CD8-positive, alpha-beta memory T cell (primary cell): ENCODE data around the gene ESRRA. TPM values are rescaled to one million over a fixed set of nuclear protein-coding genes. Genes with fewer than 3 reads are reported as not detected.

Experiments
- CTCF ChIA-PET: fragments of 350-600 bp; sonication (Branson Sonifier 250); formaldehyde crosslinking; loops from one replicate; lab custom pipeline; 2021; ENCODE audit warnings: antibody characterized with exemption; lab: Charles Lee
- POLR2A ChIA-PET: fragments of 350-600 bp; sonication (Branson Sonifier 250); formaldehyde crosslinking; loops from one replicate; lab custom pipeline; 2021; ENCODE audit warnings: antibody characterized with exemption; lab: Charles Lee
- DNase-seq, 5 donors: peaks; one replicate each; pipeline versions ENCODE4 v3.0.0 to v3.0.0-alpha.2; 2020 to 2022; ENCODE audit warnings: mixed read lengths in 1 of 5
- H3K27ac ChIP-seq: one replicate; pipeline ENCODE4 v1.7.0; 2013; ENCODE audit warnings: low read depth, mild to moderate bottlenecking, low read length, moderate library complexity
- H3K27me3 ChIP-seq: 2 replicates; pipeline ENCODE4 v1.7.0; 2013; ENCODE audit warnings: low read length, mild to moderate bottlenecking; ENCODE audit not compliant: insufficient read depth, poor library complexity, severe bottlenecking
- H3K36me3 ChIP-seq: 2 replicates; pipeline ENCODE4 v1.7.0; 2013; ENCODE audit warnings: mild to moderate bottlenecking, low read length, moderate library complexity; ENCODE audit not compliant: insufficient read depth
- H3K4me1 ChIP-seq: 2 replicates; pipeline ENCODE4 v1.7.0; 2013; ENCODE audit warnings: mild to moderate bottlenecking, low read length, moderate library complexity; ENCODE audit not compliant: insufficient read depth
- H3K4me3 ChIP-seq: 2 replicates; pipeline ENCODE4 v1.7.0; 2013; ENCODE audit warnings: mild to moderate bottlenecking, low read length
- H3K9me3 ChIP-seq: 2 replicates; pipeline ENCODE4 v1.7.0; 2013; ENCODE audit warnings: mild to moderate bottlenecking, low read length
- H3K27ac Mint-ChIP-seq, 8 donors: one replicate each; pipeline ENCODE4 v1.8.0; 2020 to 2021; ENCODE audit warnings: mixed read lengths in 8 of 8, mild to moderate bottlenecking in 6 of 8, inconsistent platforms in 3 of 8, moderate library complexity in 3 of 8
- H3K27me3 Mint-ChIP-seq, 2 donors: one replicate each; pipeline ENCODE4 v1.8.0; 2020 to 2021; ENCODE audit warnings: mixed read lengths in 2 of 2, mild to moderate bottlenecking in 1 of 2, moderate library complexity in 1 of 2
- H3K36me3 Mint-ChIP-seq, 3 donors: one replicate each; pipeline ENCODE4 v1.8.0; 2020 to 2021; ENCODE audit warnings: mixed read lengths in 3 of 3, inconsistent platforms in 1 of 3, mild to moderate bottlenecking in 1 of 3
- H3K4me1 Mint-ChIP-seq, 3 donors: one replicate each; pipeline ENCODE4 v1.8.0; 2020 to 2021; ENCODE audit warnings: mixed read lengths in 3 of 3, inconsistent platforms in 1 of 3, mild to moderate bottlenecking in 1 of 3
- H3K4me3 Mint-ChIP-seq, 7 donors: one replicate each; pipeline ENCODE4 v1.8.0; 2020 to 2021; ENCODE audit warnings: mixed read lengths in 7 of 7, mild to moderate bottlenecking in 6 of 7, moderate library complexity in 4 of 7, inconsistent platforms in 2 of 7
- H3K9me3 Mint-ChIP-seq, 5 donors: one replicate each; pipeline ENCODE4 v1.8.0; 2020 to 2022; ENCODE audit warnings: mixed read lengths in 5 of 5, mild to moderate bottlenecking in 3 of 5, moderate library complexity in 2 of 5, inconsistent platforms in 1 of 5
- polyA plus RNA-seq: library from polyadenylated mRNA; unstranded; fragments of 300-500 nt; fragmentation: Illumina TruSeq; gene quantifications from one replicate; pipeline ENCODE4 v1.2.3, GENCODE V29; 2021
- total RNA-seq, 2 experiments: library from RNA; stranded (reverse); gene quantifications; one replicate each; pipeline ENCODE4 v1.2.3, GENCODE V29; 2021

The ESRRA gene
- total and polyA plus RNA-seq, 3 experiments from 2014 or later, result 11.9 to 54.3 (median 52.2) TPM

DNA sequence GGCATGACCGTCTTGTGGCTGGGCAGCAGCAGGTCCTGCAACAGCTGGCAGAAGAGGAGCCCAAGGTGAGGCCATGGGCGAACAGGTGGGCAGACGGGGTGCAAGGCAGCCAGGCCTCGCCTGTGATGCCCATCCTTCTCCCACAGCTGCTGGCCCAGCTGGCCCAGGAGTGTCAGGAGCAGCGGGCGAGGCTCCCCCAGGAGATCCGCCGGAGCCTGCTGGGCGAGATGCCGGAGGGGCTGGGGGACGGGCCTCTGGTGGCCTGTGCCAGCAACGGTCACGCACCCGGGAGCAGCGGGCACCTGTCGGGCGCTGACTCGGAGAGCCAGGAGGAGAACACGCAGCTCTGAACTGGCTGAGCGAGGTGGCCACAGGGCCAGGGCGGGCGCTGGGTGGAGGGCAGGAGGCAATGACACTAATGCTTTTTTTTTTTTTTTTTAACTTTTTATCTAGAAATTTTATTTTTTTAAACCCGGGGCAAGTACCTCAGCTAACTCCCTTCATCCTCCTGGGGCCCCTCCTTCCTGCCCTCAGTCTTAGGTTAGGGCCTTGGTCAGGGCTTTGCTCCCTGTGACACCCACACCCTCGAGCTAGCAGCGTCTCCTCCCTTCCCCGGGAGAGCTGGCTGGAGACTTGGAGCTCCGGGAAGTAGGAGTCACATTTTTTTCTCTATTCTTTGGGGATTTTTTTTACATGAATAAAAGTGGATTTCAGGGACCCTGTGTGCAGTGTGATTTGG lies 37.9 kb upstream of the ESRRA start:
- Histone ChIP-seq H3K9me3 (no peaks in the 10 kb centered on the region), H3K36me3 (no peaks in the 10 kb centered on the region), H3K4me3 (no peak overlapping the region), H3K4me1 (peaks cover 21% of the 10 kb centered on the region), H3K27me3 (no peaks in the 10 kb centered on the region), H3K27ac (no peak overlapping the region)
- ChIA-PET CTCF (interaction anchor here (1.0 to 7.1 kb wide), 4 partner anchors 21 to 61 kb away, joined by 3 to 124 read pairs (median 69); partner anchors contain the start of genes ESRRA, FERMT3, FKBP2 and PLCB3), POLR2A (interaction anchor here (0.6 to 5.0 kb wide), 3 partner anchors 13 to 44 kb away, joined by 3 to 44 read pairs (median 6); partner anchors contain the start of gene PPP1R14B)
- peaks cover 19 to 28% (median 20%) of the 10 kb centered on the region in 3 donors for H3K4me1 Mint-ChIP-seq
- no peak for DNase-seq
- peaks cover 0 to 21% (median 0%) of the 10 kb centered on the region in 3 donors for H3K36me3 Mint-ChIP-seq
- H3K27ac Mint-ChIP-seq, result peak overlapping the region in 6 of 8 donors; percentile 66 to 99 (median 93)
- peaks cover 0 to 3% of the 10 kb centered on the region in 2 donors for H3K27me3 Mint-ChIP-seq
- peak overlapping the region in 4 of 7 donors; percentile 52 to 99 (median 94) for H3K4me3 Mint-ChIP-seq
- no peaks in the 10 kb centered on the region for H3K9me3 Mint-ChIP-seq

DNA sequence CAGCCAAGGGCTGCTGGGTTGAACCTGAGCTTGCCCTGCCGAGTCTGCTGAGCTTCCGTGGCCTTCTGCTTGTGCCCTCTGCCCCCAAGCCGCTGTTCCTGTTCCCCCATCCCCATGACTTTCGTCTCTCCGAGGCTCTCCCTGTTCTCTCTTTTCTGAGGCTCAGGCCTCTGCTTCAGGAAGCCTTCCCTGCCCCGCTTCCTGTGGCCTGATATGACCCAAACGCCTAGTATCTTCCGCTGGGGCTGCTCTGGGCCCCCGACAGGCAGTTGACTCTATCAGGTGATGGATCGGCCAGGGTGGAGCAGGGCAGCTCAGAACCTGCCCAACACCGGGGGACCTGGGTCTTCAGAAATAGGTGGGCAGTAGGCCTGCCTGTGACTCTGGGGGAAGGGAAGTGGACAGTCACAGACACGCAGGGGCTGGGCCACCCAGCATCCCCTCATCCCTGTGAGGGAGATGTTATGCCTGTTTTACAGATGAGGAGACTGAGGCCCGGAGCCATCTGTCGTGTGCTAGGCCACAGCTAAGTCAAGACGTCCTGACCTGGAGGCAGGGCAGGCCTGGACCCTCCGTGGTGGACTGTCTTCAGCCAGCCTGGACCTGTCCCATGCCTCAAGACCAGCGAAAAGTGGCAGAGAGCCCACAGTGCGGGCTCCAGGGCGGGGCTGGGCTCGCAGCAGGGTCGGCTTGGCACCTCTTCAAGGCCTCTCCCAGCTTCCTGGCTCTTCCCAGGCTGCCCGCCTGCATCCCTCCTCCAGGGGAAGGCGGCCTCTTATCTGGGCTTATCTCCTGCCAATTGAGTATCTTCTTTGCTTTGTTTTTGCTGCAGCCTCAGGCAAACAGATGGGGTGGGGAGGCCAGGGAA lies 37.1 kb upstream of the ESRRA start:
- H3K27me3 ChIP-seq, result no peaks in the 10 kb centered on the region
- H3K36me3 ChIP-seq, result no peaks in the 10 kb centered on the region
- no peak for DNase-seq
- peak overlapping the region; percentile 86 for H3K27ac ChIP-seq
- POLR2A ChIA-PET, result interaction anchor here (0.6 to 5.0 kb wide), 13 partner anchors 14 to 1655 kb away, joined by 3 to 68 read pairs (median 6); partner anchors contain the start of genes BAD, EML3, ESRRA and FERMT3
- H3K4me3 Mint-ChIP-seq, result peak overlapping the region; percentile 93 to 99 (median 98)
- peak overlapping the region; percentile 96 for H3K4me3 ChIP-seq
- H3K4me1 ChIP-seq, result peaks cover 22% of the 10 kb centered on the region
- H3K27me3 Mint-ChIP-seq, result peaks cover 0 to 3% of the 10 kb centered on the region in 2 donors
- H3K4me1 Mint-ChIP-seq, result peaks cover 19 to 28% (median 20%) of the 10 kb centered on the region in 3 donors
- H3K36me3 Mint-ChIP-seq, result peaks cover 0 to 17% (median 0%) of the 10 kb centered on the region in 3 donors
- H3K27ac Mint-ChIP-seq, result peak overlapping the region; percentile 96 to 99 (median 97)
- H3K9me3 Mint-ChIP-seq, result no peaks in the 10 kb centered on the region
- H3K9me3 ChIP-seq, result no peaks in the 10 kb centered on the region
- CTCF ChIA-PET, result interaction anchor here (1.0 to 7.1 kb wide), 6 partner anchors 10 to 63 kb away, joined by 3 to 124 read pairs (median 28); partner anchors contain the start of genes ESRRA, FERMT3, FKBP2 and PLCB3

DNA sequence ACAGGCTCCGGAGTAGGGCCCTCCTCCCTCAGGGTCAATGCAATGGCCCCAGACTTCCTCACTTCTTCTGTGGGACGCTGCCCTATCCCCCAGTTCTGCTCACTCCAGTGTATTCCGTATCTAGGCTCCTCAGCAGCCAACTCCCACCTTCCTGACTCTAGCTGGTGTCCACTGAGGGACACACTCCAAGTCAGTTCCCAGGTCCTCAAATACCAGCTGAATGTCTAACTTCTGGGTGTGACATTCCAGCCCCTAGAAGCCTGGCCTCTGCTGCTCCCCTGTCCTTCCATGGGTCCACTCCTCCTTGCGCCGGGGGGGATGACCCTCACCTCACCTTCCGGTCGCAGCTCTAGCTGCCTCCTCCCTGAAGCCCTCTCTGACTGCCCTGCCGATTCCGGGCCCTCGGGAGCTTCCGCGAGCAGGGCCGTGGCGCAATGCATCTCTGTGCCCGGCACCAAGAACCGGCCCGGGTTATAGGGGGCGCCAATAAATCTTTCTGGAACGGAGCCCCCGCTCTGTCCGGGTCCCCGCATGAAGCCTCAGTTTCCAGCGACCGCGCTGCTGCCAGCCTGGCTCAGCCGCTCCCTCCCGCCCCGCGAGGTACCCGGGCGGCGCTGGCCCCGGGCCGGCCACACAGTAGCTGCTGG lies 36.3 kb upstream of the ESRRA start:
- H3K4me3 Mint-ChIP-seq, result peak overlapping the region; percentile 93 to 99 (median 98)
- DNase-seq, result peak in 4 of 5 donors; percentile 23 to 72 (median 30)
- H3K27ac ChIP-seq, result peak overlapping the region; percentile 86
- H3K36me3 ChIP-seq, result no peaks in the 10 kb centered on the region
- peaks cover 19 to 28% (median 20%) of the 10 kb centered on the region in 3 donors for H3K4me1 Mint-ChIP-seq
- peaks cover 0 to 17% (median 0%) of the 10 kb centered on the region in 3 donors for H3K36me3 Mint-ChIP-seq
- POLR2A ChIA-PET, result interaction anchor here (0.6 to 5.0 kb wide), 13 partner anchors 15 to 1656 kb away, joined by 3 to 68 read pairs (median 6); partner anchors contain the start of genes BAD, EML3, ESRRA and FERMT3
- no peaks in the 10 kb centered on the region for H3K9me3 ChIP-seq
- CTCF ChIA-PET, result interaction anchor here (1.0 to 7.1 kb wide), 5 partner anchors 11 to 63 kb away, joined by 3 to 124 read pairs (median 54); partner anchors contain the start of genes ESRRA, FERMT3, FKBP2 and PLCB3
- no peaks in the 10 kb centered on the region for H3K9me3 Mint-ChIP-seq
- H3K27ac Mint-ChIP-seq, result peak overlapping the region; percentile 96 to 99 (median 97)
- peaks cover 22% of the 10 kb centered on the region for H3K4me1 ChIP-seq
- H3K27me3 ChIP-seq, result no peaks in the 10 kb centered on the region
- H3K27me3 Mint-ChIP-seq, result peaks cover 0 to 3% of the 10 kb centered on the region in 2 donors
- H3K4me3 ChIP-seq, result peak overlapping the region; percentile 96

DNA sequence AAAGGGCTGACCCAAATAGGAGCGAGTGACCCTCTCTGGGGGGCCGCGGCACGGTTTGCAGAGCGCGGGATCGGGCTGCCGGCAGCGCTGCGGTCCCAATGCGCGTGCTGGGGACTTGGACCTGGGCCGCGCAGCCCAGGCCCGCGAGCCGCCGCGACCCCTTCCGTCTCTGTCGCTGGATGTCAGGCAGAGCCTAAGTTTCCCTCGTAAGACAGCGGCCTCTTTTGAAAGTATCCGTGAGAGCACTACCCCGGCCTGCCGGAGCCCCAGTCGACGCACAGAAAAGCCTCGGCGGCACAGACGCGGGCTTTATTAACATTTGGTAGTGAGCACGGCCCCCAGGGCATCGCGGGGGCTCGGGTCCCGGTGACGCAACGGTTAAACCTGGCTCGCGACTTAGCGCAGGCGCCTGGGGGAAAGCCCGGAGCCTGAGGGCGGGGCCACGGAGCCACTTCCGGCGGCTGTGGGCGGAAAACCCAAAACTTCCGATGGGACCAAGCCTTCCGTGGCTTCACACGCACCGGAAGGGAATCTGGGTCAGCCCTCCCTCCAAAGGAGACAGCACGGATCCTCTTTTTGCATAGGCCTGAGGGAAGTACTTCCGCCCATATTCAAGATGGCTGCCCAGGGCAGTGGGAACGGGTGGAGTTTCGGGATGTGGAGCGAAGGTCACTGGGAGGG lies 35.6 kb upstream of the ESRRA start:
- peaks cover 0 to 17% (median 0%) of the 10 kb centered on the region in 3 donors for H3K36me3 Mint-ChIP-seq
- no peaks in the 10 kb centered on the region for H3K9me3 Mint-ChIP-seq
- peak overlapping the region; percentile 96 to 99 (median 98) for H3K27ac Mint-ChIP-seq
- peak; percentile 95 to 98 (median 98) for DNase-seq
- peaks cover 22% of the 10 kb centered on the region for H3K4me1 ChIP-seq
- POLR2A ChIA-PET, result interaction anchor here (0.6 to 5.0 kb wide), 14 partner anchors 15 to 84 kb away, joined by 3 to 68 read pairs (median 8); partner anchors contain the start of genes BAD, ESRRA, FERMT3 and FKBP2
- H3K4me3 Mint-ChIP-seq, result peak overlapping the region; percentile 93 to 99 (median 98)
- H3K4me1 Mint-ChIP-seq, result peaks cover 19 to 28% (median 20%) of the 10 kb centered on the region in 3 donors
- peaks cover 0 to 3% of the 10 kb centered on the region in 2 donors for H3K27me3 Mint-ChIP-seq
- no peaks in the 10 kb centered on the region for H3K27me3 ChIP-seq
- no peaks in the 10 kb centered on the region for H3K36me3 ChIP-seq
- H3K27ac ChIP-seq, result peak overlapping the region; percentile 86
- no peaks in the 10 kb centered on the region for H3K9me3 ChIP-seq
- CTCF ChIA-PET, result interaction anchor here (0.9 to 7.1 kb wide), 7 partner anchors 11 to 64 kb away, joined by 3 to 124 read pairs (median 13); partner anchors contain the start of genes BAD, ESRRA, FERMT3 and FKBP2
- H3K4me3 ChIP-seq, result peak overlapping the region; percentile 96

DNA sequence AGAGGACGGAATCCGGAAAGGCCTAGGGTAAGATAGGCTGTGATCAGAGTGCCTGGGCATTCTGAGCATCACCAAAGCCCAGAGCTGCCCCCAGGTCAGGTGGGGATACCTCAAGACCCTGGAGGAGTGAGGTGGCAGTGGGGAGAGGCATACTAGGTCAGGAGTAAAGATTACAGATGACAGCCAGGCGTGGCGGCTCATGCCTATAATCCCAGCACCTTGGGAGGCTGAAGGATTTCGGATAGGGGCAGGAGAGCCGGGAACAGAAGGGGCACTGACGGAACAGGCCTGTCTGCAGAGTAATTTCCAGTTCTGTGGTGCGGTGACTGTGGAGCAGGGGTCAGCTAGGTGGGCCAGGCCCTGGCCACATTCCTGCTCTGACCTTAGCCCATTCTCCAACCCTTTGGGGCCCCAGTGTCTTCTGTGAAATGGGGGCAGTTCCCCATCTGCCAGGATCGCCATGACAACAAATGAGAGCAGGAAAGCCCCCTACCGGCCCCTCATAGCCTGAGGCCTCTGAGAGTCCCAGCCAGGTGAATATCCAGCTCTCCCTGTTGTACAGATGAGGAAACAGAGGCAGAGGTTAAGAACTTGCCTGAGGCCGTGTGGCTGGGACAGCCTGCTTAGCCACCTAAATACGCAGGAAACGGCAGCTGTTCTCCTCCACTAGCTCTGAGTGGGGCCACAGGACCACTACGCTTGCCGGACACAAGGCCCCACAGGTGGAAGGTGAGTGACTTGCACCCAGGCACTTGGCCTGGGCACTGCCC lies 30.1 kb upstream of the ESRRA start:
- CTCF ChIA-PET, result interaction anchor here (2.0 to 2.8 kb wide), 2 partner anchors 9 to 71 kb away, joined by 5 to 8 read pairs; partner anchors contain the start of gene BAD
- no peak overlapping the region for H3K4me3 ChIP-seq
- no peak for DNase-seq
- peak overlapping the region in 2 of 8 donors; percentile 33 to 36 for H3K27ac Mint-ChIP-seq
- no peak overlapping the region for H3K4me3 Mint-ChIP-seq
- no peaks in the 10 kb centered on the region for H3K36me3 ChIP-seq
- no peaks in the 10 kb centered on the region for H3K9me3 Mint-ChIP-seq
- H3K4me1 Mint-ChIP-seq, result peaks cover 8 to 10% (median 9%) of the 10 kb centered on the region in 3 donors
- peaks cover 11% of the 10 kb centered on the region for H3K4me1 ChIP-seq
- no peaks in the 10 kb centered on the region for H3K9me3 ChIP-seq
- POLR2A ChIA-PET, result no interaction called here
- no peak overlapping the region for H3K27ac ChIP-seq
- peaks cover 0 to 22% (median 5%) of the 10 kb centered on the region in 3 donors for H3K36me3 Mint-ChIP-seq
- no peaks in the 10 kb centered on the region for H3K27me3 ChIP-seq
- H3K27me3 Mint-ChIP-seq, result peaks cover 0 to 3% of the 10 kb centered on the region in 2 donors

DNA sequence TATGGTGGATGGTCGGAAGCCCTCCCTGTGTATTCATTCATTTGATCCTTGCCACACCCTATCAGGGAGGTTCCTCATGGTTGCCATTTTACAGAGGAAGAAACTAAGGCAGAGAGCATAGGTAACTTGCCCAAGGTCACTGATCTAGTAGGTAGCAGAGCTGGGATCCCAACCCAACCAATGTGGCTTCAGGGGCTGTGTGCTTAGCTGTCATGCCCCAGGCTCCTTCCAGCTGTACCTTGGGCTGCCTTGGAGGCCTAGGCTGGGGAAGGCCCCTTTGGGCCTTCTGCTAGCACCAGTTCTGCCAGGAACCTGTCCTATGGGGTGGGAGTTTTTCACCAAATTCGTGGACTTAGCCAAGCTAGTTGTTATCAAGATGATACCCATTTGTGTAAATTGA lies 29.5 kb upstream of the ESRRA start:
- ChIA-PET CTCF (interaction anchor here (2.8 kb wide), 1 partner anchor 8 kb away, joined by 8 read pairs; the partner anchor contains the start of gene BAD), POLR2A (no interaction called here)
- Histone ChIP-seq H3K27me3 (no peaks in the 10 kb centered on the region), H3K4me3 (no peak overlapping the region), H3K4me1 (peaks cover 11% of the 10 kb centered on the region), H3K27ac (no peak overlapping the region), H3K36me3 (no peaks in the 10 kb centered on the region), H3K9me3 (no peaks in the 10 kb centered on the region)
- no peaks in the 10 kb centered on the region for H3K27me3 Mint-ChIP-seq
- H3K36me3 Mint-ChIP-seq, result peaks cover 0 to 18% (median 5%) of the 10 kb centered on the region in 3 donors
- DNase-seq, result no peak
- no peaks in the 10 kb centered on the region for H3K9me3 Mint-ChIP-seq
- H3K4me3 Mint-ChIP-seq, result no peak overlapping the region
- H3K27ac Mint-ChIP-seq, result peak overlapping the region in 3 of 8 donors; percentile 17 to 36 (median 33)
- peaks cover 5 to 8% (median 8%) of the 10 kb centered on the region in 3 donors for H3K4me1 Mint-ChIP-seq
